Osteoblast (primary cell): ENCODE measurements around the gene DHX38. TPM values are rescaled to one million over a fixed set of nuclear protein-coding genes. Genes with fewer than 3 reads are reported as not detected.
"Not testable (repeated sequence)": the region's sequence is repeated elsewhere in the genome, so short reads cannot be mapped to it uniquely, and the experiment has no call there.

Experiments
- DNase-seq: peaks from one replicate; pipeline ENCODE4 v3.0.0; 2011; ENCODE audit warnings: low spot score, mixed read lengths; ENCODE audit not compliant: insufficient read length; ENCODE audit errors: missing footprints
- H2AFZ ChIP-seq: 2 replicates; pipeline ENCODE4 v1.6.0; 2011; ENCODE audit warnings: mild to moderate bottlenecking, low read length
- H3K27ac ChIP-seq: 2 replicates; pipeline ENCODE4 v1.5.1; 2011; ENCODE audit warnings: mild to moderate bottlenecking, low read depth, low read length, moderate library complexity
- H3K27me3 ChIP-seq: 2 replicates; pipeline ENCODE4 v1.6.0; 2012; ENCODE audit warnings: mild to moderate bottlenecking, control low read depth, inconsistent platforms, low read length, moderate library complexity; ENCODE audit not compliant: insufficient read depth
- H3K36me3 ChIP-seq: 2 replicates; pipeline ENCODE4 v1.5.1; 2011; ENCODE audit warnings: mild to moderate bottlenecking, low read length, control low read depth, moderate library complexity; ENCODE audit not compliant: insufficient read depth
- H3K4me1 ChIP-seq: 2 replicates; pipeline ENCODE4 v1.5.1; 2011; ENCODE audit warnings: mild to moderate bottlenecking, low read length, control low read depth, moderate library complexity; ENCODE audit not compliant: insufficient read depth
- H3K4me2 ChIP-seq: 2 replicates; pipeline ENCODE4 v1.6.0; 2011; ENCODE audit warnings: mild to moderate bottlenecking, low read length; ENCODE audit not compliant: insufficient read depth
- H3K4me3 ChIP-seq: fragments of 200-600 bp; sonication (generic); 3 replicates; pipeline ENCODE4 v1.5.1; 2012; ENCODE audit warnings: mild to moderate bottlenecking, low read length, inconsistent platforms; ENCODE audit not compliant: insufficient read depth
- H3K79me2 ChIP-seq: 2 replicates; pipeline ENCODE4 v1.6.0; 2012; ENCODE audit warnings: mild to moderate bottlenecking, low read length, control low read depth, inconsistent platforms; ENCODE audit not compliant: insufficient read depth
- H3K9me3 ChIP-seq: 2 replicates; pipeline ENCODE4 v1.5.1; 2011; ENCODE audit warnings: low read depth, low read length, control low read depth
- H4K20me1 ChIP-seq: 2 replicates; pipeline ENCODE4 v1.6.0; 2012; ENCODE audit warnings: mild to moderate bottlenecking, low read length, control low read depth; ENCODE audit not compliant: insufficient read depth
- CTCF ChIP-seq: IDR thresholded peaks from 2 replicates; pipeline ENCODE4 v1.5.1; 2011; ENCODE audit warnings: mild to moderate bottlenecking, low read depth, low read length, moderate library complexity; ENCODE audit errors: extremely low read depth
- total RNA-seq: library from RNA; depleted of rRNA; stranded (reverse); fragments of >200 nt; gene quantifications from 2 replicates; pipeline ENCODE4 v1.2.3, GENCODE V29; 2012

The DHX38 gene
- total RNA-seq, 1 donor: 51.4 TPM

- Histone ChIP-seq H3K4me2 (no peak overlapping the region), H3K4me1 (no peaks in the 10 kb centered on the region), H3K79me2 (no peaks in the 10 kb centered on the region), H3K27me3 (no peaks in the 10 kb centered on the region), H3K27ac (no peak overlapping the region), H2AFZ (no peak overlapping the region), H3K4me3 (no peak overlapping the region), H3K9me3 (no peaks in the 10 kb centered on the region), H3K36me3 (no peaks in the 10 kb centered on the region), H4K20me1 (peaks cover 5% of the 10 kb centered on the region)
- no peak for TF ChIP-seq CTCF
- no peak for DNase-seq
These were observed 24.7 kb upstream of the DHX38 start for GRCh38 chr16:72068930-72069329.

GRCh38 chr16:72072514-72073342 lies 20.9 kb upstream of the DHX38 start:
- H3K4me3 ChIP-seq: no peak overlapping the region
- no peak for TF ChIP-seq CTCF
- no peaks in the 10 kb centered on the region for H3K4me1 ChIP-seq
- no peaks in the 10 kb centered on the region for H3K9me3 ChIP-seq
- no peak overlapping the region for H2AFZ ChIP-seq
- no peak for DNase-seq
- H3K27ac ChIP-seq: no peak overlapping the region
- no peak overlapping the region for H3K4me2 ChIP-seq
- no peaks in the 10 kb centered on the region for H3K36me3 ChIP-seq
- H3K79me2 ChIP-seq: no peaks in the 10 kb centered on the region
- H3K27me3 ChIP-seq: no peaks in the 10 kb centered on the region
- no peaks in the 10 kb centered on the region for H4K20me1 ChIP-seq

DNA sequence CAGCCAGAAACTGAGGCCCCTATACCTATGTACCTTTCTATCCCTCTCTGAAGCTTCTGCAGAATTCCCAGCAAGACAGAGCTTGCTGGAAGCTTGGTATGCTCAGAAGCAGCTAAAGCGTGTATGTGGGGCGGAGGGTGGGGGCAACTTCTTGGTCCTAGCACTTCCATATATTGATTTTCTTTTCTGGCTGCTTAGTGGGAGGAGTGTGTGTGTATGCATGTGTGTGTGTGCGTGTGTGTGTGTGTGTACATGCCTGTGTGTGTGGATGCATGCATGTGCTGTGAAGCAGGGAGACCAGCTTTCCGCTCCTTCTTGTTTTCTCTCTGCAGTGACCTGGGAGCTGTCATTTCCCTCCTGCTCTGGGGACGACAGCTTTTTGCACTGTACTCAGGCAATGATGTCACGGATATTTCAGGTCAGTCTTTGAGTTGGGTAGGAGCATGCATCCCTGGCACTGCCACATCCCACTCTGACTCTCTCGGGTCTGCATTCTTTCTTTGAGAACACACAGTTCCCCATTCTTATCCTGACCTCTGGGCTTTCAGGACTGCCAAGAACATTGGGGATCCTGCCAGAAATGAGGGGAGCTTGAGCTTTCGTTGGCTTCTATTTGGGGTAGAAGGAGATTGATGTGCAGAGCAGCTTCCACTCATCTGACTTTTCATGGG lies 20.0 kb upstream of the DHX38 start:
- Histone ChIP-seq H3K27ac (no peak overlapping the region), H3K4me2 (no peak overlapping the region), H3K79me2 (no peaks in the 10 kb centered on the region), H3K9me3 (no peaks in the 10 kb centered on the region), H3K36me3 (no peaks in the 10 kb centered on the region), H3K4me1 (no peaks in the 10 kb centered on the region), H3K4me3 (no peak overlapping the region), H4K20me1 (no peaks in the 10 kb centered on the region), H2AFZ (no peak overlapping the region), H3K27me3 (no peaks in the 10 kb centered on the region)
- DNase-seq: no peak
- TF ChIP-seq CTCF: no peak

DNA sequence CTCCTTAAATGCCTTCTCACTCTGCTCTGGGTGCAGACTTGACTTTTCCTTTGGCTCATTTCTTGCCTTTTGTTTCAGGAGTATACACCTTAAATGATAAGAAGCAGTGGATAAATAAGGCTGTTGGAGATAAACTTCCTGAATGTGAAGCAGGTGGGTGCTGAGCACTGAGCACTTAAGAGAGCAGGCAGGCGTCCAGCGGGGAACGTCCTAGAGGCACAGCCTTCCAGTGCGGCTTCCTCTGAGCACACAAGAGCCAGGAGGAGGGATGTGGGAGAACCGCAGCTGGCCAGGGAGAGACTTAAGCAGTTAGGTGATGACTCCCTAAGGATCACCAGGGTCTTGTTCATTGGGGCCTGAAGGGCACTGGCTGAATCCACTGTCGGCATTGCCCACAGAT lies 18.6 kb upstream of the DHX38 start:
- H3K27me3 ChIP-seq, DNase-seq, H3K4me1 ChIP-seq, H4K20me1 ChIP-seq, H2AFZ ChIP-seq, H3K4me2 ChIP-seq, H3K36me3 ChIP-seq, H3K9me3 ChIP-seq, H3K79me2 ChIP-seq, H3K27ac ChIP-seq, H3K4me3 ChIP-seq: not testable (repeated sequence)

DNA sequence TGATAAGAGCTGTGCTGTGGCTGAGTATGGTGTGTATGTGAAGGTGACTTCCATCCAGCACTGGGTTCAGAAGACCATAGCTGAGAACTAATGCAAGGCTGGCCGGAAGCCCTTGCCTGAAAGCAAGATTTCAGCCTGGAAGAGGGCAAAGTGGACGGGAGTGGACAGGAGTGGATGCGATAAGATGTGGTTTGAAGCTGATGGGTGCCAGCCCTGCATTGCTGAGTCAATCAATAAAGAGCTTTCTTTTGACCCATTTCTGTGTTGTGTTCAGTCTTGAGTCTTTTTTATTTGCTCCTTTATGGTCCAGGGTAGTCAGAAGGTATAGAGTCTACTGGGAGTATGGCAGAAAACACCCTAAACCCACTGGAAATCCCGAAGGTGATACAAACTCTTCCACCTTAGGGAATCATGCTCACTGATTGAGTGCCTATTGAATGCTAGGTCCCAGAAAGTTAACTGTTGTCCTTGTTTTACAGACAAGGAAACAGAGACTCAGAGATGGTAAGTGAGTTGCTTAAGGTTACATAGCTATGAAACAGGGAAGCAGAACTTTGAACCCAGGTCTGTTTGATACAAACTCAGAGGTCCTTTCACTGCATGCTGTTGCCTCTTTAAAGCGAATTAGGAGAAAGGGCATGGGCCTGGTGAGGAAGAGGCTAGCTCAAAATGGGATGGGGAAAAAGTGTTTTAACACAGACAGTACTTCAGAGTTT lies 16.5 kb upstream of the DHX38 start:
- not testable (repeated sequence) for H3K79me2 ChIP-seq, H3K4me1 ChIP-seq, H2AFZ ChIP-seq, DNase-seq, H3K27ac ChIP-seq, H3K4me3 ChIP-seq, H3K36me3 ChIP-seq, H3K27me3 ChIP-seq, H4K20me1 ChIP-seq, H3K9me3 ChIP-seq, H3K4me2 ChIP-seq
